Thymus (tissue), 11 donors: ENCODE data around the gene ORC4. TPM values are rescaled to one million over a fixed set of nuclear protein-coding genes. Genes with fewer than 3 reads are reported as not detected.

Source experiments
- DNase-seq, 9 donors: peaks; one replicate each; pipeline ENCODE4 v3.0.0-alpha.2; 2013; ENCODE audit warnings: low spot score in 9 of 9, low read depth in 6 of 9, missing footprints in 1 of 9
- H3K27ac ChIP-seq, 2 donors: one replicate each; pipeline ENCODE4 v1.5.1; 2013; ENCODE audit warnings: control low read depth in 1 of 2, low read depth in 1 of 2, low read length in 1 of 2, mild to moderate bottlenecking in 1 of 2, moderate library complexity in 1 of 2
- H3K27me3 ChIP-seq, 2 donors: one replicate each; pipeline ENCODE4 v1.5.1; 2013; ENCODE audit warnings: low read length in 1 of 2; ENCODE audit not compliant: control insufficient read depth in 2 of 2, insufficient read depth in 1 of 2
- H3K36me3 ChIP-seq, 2 donors: one replicate each; pipeline ENCODE4 v1.5.1; 2013; ENCODE audit warnings: low read length in 1 of 2, mild to moderate bottlenecking in 1 of 2, moderate library complexity in 1 of 2; ENCODE audit not compliant: control insufficient read depth in 2 of 2, insufficient read depth in 2 of 2
- H3K4me1 ChIP-seq, 2 donors: one replicate each; pipeline ENCODE4 v1.5.1; 2013; ENCODE audit warnings: low read length in 2 of 2; ENCODE audit not compliant: control insufficient read depth in 2 of 2, insufficient read depth in 2 of 2
- H3K4me3 ChIP-seq, 2 donors: one replicate each; pipeline ENCODE4 v1.5.1; 2013; ENCODE audit warnings: low read length in 2 of 2, control low read depth in 1 of 2, mild to moderate bottlenecking in 1 of 2
- H3K9me3 ChIP-seq, 2 donors: one replicate each; pipeline ENCODE4 v1.5.1; 2013; ENCODE audit warnings: low read length in 1 of 2, mild to moderate bottlenecking in 1 of 2; ENCODE audit not compliant: control insufficient read depth in 2 of 2, insufficient read depth in 1 of 2
- WGBS: extraction: QIAGEN DNeasy Blood & Tissue Kit; methylation state at CpG from one replicate; pipeline ENCODE4 v1.1.7; 2013; 5-methylcytosine and 5-hydroxymethylcytosine counted together
- polyA plus RNA-seq: library from polyadenylated mRNA; stranded (reverse); fragments of 200-250 nt; gene quantifications from one replicate; pipeline ENCODE4 v1.2.3, GENCODE V29; 2013
- total RNA-seq: library from RNA; stranded (reverse); fragments of 120-200 nt; gene quantifications from one replicate; pipeline ENCODE4 v1.2.4, GENCODE V29; 2013
- donor health status: healthy.

Gene ORC4
- total and polyA plus RNA-seq, 2 donors, result 22.8 to 44.7 TPM

DNA sequence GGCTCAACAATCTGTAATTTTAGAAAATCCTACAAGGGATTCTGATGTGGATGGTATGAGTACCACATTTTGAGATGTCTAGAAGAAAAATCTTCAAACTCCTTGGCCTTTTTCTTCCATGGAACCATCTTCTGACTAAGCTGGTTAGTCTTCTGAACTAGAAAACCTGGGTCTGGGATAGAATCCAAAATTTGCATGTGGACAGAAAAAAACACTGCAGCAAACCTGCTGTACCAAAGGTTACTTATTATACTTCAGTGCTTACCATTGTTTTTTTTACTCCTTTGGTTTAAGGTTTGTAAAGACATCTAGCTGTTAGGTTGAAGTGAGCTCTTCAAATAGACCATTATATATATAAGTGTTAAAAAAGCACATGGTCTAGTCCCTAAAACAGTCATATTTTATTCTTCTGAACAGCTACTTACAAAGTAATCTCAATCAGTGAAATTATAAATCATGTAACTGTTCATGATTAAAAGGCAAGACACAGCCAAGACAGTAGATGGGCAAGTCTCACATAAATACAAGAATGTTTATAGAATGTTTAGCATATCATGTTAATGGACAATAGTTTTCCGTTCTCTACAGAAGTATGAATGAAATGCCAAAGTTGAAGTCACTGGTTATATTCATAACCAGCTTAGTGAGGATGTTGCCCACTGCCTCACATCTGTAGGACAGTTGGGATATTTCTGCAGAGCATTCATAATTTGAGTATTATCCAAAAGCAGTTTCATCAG, 85.5 kb downstream of the ORC4 start:
- Histone ChIP-seq H3K4me3 (no peak overlapping the region), H3K27ac (no peak overlapping the region), H3K9me3 (no peaks in the 10 kb centered on the region), H3K4me1 (no peaks in the 10 kb centered on the region), H3K27me3 (no peaks in the 10 kb centered on the region), H3K36me3 (peaks cover 7 to 29% of the 10 kb centered on the region in 2 donors)
- 99% methylated on average over 1 of the region's 1 CpG for WGBS
- DNase-seq, result no peak

DNA sequence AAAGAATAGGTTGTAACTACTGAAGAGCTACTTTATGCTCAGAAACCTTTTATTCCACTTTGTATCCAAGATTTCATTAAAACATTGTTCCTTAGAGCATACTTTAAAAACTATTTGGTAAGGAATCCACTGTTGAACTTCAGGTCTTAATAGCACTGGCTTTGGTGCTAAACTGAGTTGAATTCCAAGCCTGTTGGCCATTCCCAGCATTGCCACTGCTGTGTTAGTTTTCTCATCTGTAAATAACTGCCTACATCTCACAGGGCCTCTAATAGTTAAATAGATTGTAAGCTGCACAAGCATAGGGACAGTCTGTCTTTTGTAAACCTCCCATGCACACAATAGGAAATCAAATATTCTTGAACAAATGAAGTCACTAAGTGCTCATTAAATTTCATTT, 86.6 kb downstream of the ORC4 start:
- Histone ChIP-seq H3K27ac (no peak overlapping the region), H3K36me3 (peaks cover 7 to 29% of the 10 kb centered on the region in 2 donors), H3K4me3 (no peak overlapping the region), H3K4me1 (no peaks in the 10 kb centered on the region), H3K9me3 (no peaks in the 10 kb centered on the region), H3K27me3 (no peaks in the 10 kb centered on the region)
- DNase-seq, result no peak

DNA sequence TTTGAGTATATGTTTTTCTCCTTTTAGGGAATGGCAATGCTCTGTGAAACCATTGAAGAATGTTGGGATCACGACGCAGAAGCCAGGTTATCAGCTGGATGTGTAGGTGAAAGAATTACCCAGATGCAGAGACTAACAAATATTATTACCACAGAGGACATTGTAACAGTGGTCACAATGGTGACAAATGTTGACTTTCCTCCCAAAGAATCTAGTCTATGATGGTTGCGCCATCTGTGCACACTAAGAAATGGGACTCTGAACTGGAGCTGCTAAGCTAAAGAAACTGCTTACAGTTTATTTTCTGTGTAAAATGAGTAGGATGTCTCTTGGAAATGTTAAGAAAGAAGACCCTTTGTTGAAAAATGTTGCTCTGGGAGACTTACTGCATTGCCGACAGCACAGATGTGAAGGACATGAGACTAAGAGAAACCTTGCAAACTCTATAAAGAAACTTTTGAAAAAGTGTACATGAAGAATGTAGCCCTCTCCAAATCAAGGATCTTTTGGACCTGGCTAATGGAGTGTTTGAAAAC, 93.4 kb downstream of the ORC4 start:
- H3K4me3 ChIP-seq, result no peak overlapping the region
- 98% methylated on average over 4 of the region's 4 CpGs for whole genome bisulfite sequencing
- DNase-seq, result no peak
- H3K36me3 ChIP-seq, result no peaks in the 10 kb centered on the region
- H3K27ac ChIP-seq, result no peak overlapping the region
- H3K27me3 ChIP-seq, result no peaks in the 10 kb centered on the region
- H3K4me1 ChIP-seq, result no peaks in the 10 kb centered on the region
- no peaks in the 10 kb centered on the region for H3K9me3 ChIP-seq

- Histone ChIP-seq H3K9me3 (no peaks in the 10 kb centered on the region), H3K27me3 (no peaks in the 10 kb centered on the region), H3K27ac (no peak overlapping the region), H3K4me1 (no peaks in the 10 kb centered on the region), H3K4me3 (no peak overlapping the region), H3K36me3 (no peaks in the 10 kb centered on the region)
- DNase-seq, result no peak
These were observed 94.7 kb downstream of the ORC4 start for GRCh38 chr2:147925886-147926285.

GRCh38 chr2:147924647-147925046, 95.9 kb downstream of the ORC4 start:
- Histone ChIP-seq H3K27ac (no peak overlapping the region), H3K4me1 (no peaks in the 10 kb centered on the region), H3K4me3 (no peak overlapping the region), H3K27me3 (no peaks in the 10 kb centered on the region), H3K36me3 (no peaks in the 10 kb centered on the region), H3K9me3 (no peaks in the 10 kb centered on the region)
- 98% methylated on average over 3 of the region's 3 CpGs for WGBS
- no peak for DNase-seq

DNA sequence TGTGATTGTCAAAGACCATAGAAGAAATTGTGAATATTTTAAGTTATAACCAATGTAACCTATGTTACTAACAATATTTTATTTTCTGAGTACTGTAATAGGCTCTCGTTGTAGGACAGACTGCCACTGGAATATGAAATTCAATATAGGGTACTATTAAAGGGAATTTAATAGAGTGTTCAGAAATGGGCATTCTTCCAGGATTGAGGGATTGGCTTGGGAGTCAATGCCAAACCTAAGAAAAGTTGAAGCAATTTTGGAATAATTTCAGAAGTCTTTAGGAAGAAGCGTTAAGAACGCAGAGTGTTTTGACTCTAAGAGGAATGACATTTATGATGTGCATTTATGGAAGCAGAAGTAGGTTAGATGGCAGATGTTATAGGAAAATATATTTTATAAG, 96.7 kb downstream of the ORC4 start:
- H3K27me3 ChIP-seq, result no peaks in the 10 kb centered on the region
- no peaks in the 10 kb centered on the region for H3K4me1 ChIP-seq
- 95% methylated on average over 3 of the region's 3 CpGs for WGBS
- no peaks in the 10 kb centered on the region for H3K36me3 ChIP-seq
- H3K9me3 ChIP-seq, result no peaks in the 10 kb centered on the region
- H3K27ac ChIP-seq, result no peak overlapping the region
- no peak overlapping the region for H3K4me3 ChIP-seq
- no peak for DNase-seq

- Histone ChIP-seq H3K9me3 (no peaks in the 10 kb centered on the region), H3K27ac (no peak overlapping the region), H3K27me3 (no peaks in the 10 kb centered on the region), H3K4me3 (no peak overlapping the region), H3K36me3 (no peaks in the 10 kb centered on the region), H3K4me1 (no peaks in the 10 kb centered on the region)
- no peak for DNase-seq
- WGBS, result 91% methylated on average over 4 of the region's 4 CpGs
These were observed 103.4 kb downstream of the ORC4 start for GRCh38 chr2:147917161-147917560.

DNA sequence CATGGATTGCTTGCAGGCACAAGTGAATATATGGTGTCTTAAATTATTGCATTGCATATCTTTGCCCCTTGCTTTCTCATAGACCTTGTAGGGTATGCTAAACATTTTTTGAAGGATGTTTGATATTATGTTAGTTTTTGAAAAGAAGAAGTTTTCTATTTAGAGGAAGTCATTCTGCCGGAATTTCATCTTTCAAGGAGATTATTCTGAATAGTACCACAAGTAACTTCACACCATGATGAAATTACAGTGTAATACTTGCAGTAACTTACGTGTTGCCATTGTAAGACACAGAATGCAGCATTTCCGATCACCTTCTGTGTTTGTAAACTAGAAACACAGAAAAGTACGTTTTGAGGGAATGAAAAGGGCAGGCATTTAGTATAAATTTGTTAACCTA, 103.8 kb downstream of the ORC4 start:
- WGBS, result 96% methylated on average over 4 of the region's 4 CpGs
- DNase-seq, result no peak
- Histone ChIP-seq H3K27me3 (no peaks in the 10 kb centered on the region), H3K4me3 (no peak overlapping the region), H3K4me1 (no peaks in the 10 kb centered on the region), H3K9me3 (no peaks in the 10 kb centered on the region), H3K27ac (no peak overlapping the region), H3K36me3 (no peaks in the 10 kb centered on the region)

- WGBS, result 97% methylated on average over 2 of the region's 2 CpGs
- H3K36me3 ChIP-seq, result no peaks in the 10 kb centered on the region
These were observed 104.5 kb downstream of the ORC4 start for GRCh38 chr2:147916067-147916466.

More at GRCh38 chr2:147916067-147916466, 104.5 kb downstream of the ORC4 start:
- Histone ChIP-seq H3K4me1 (no peaks in the 10 kb centered on the region), H3K4me3 (no peak overlapping the region), H3K9me3 (no peaks in the 10 kb centered on the region), H3K27ac (no peak overlapping the region), H3K27me3 (no peaks in the 10 kb centered on the region)
- DNase-seq, result no peak
